Eye (tissue), 1 donor: ENCODE results near the gene SLC4A2.
A peak's percentile ranks its signal among the peaks of the same experiment; 100 is the strongest.

Source experiments
- DNase-seq: peaks from one replicate; pipeline ENCODE4 v3.0.0-alpha.2; 2015

The SLC4A2 gene

DNA sequence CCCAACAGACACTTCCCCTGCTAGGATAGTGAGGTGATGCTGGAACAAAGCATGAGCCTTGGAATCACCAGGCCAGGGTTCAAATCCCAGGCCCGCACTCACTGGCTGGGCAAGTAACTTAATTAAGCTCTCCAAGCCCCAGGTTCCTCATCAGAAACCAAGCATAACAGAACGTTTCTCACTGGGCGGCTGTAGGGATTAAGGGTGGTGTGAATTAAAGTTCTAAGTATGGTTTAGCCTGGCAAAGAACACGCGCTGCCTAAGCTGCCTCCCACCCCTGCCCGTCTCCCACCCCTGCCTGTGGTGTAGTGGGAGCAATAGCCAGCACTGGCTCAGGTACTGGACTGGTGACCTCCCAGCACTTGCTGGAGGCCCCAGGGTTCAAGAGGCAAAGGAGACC, 5.6 kb downstream of the SLC4A2 start:
- no peak for DNase-seq

DNA sequence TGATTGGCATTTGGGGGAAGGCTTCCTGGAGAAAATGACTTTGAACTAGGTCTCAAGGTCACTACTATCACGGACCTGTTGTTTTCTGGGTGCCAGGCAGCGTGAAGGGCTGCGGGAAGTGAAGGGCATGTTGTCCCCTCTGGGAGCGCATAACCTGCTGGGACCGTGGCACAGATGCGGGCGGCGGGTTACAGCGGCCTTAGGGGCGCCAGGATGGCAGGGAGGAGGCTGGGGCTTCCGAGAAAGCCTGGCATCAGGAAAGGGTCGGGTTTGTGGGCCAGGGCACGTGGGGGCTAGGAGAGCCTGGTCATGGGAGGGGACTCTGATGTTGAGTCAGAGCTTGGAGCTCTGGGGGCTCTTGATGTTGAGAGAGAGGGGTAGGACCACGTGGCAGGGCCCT, 6.1 kb downstream of the SLC4A2 start:
- no peak for DNase-seq

DNA sequence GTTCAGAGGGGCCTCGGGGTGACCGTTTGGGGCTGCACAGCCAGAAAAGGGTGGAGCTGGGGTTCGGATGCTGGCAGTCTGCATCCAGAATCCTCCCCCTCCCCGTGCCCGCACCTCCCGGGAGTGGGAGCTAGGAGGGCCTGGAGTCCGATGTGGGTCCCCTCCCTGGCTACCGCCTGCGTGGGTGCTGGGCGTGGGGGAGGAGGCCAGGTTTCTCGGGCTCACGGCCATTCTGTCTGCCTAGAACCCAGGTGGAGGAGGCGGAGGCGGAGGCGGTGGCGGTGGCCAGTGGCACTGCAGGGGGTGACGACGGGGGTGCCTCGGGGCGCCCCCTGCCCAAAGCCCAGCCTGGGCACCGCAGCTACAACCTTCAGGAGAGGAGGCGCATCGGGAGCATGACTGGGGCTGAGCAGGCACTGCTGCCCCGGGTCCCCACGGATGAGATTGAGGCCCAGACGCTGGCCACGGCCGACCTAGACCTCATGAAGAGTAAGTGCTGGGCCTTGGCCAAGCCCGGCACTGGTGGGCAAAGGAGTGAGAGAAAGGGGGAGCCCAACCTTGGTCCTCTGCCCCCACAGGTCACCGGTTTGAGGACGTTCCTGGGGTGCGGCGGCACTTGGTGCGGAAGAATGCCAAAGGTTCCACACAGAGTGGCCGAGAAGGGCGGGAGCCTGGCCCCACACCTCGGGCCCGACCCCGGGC, 7.0 kb downstream of the SLC4A2 start:
- DNase-seq: no peak

DNA sequence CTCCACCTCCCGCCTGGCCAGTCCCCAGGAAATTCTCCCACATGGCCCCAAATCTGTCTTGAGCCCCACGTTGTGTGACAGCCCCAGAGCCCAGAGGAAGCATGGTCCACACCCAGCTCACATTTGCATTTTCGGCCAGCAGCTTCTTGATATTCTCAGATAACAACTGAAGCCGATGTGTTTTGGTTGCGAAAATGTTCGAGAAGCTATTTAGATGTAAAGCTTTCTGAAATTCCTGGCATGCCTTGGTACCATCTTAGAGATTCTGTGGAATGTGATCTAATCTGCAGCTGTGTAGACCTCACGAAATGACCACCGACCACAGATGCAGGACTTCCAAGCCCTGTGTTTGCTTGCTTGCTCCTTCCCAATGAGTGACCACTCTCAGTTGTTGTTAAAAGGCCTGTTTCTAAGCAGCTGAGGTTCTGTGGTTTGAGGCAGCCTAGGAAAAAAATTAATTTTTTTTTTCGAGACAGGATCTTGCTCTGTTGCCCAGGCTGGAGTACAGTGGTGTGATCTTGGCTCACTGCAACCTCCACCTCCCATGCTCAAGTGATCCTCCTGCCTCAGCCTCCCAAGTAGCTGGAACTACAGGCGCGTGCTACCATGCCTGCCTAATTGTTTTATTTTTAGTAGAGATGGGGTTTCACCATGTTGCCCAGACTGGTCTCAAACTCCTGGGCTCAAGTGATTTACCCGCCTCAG, 8.8 kb downstream of the SLC4A2 start:
- DNase-seq: no peak

DNA sequence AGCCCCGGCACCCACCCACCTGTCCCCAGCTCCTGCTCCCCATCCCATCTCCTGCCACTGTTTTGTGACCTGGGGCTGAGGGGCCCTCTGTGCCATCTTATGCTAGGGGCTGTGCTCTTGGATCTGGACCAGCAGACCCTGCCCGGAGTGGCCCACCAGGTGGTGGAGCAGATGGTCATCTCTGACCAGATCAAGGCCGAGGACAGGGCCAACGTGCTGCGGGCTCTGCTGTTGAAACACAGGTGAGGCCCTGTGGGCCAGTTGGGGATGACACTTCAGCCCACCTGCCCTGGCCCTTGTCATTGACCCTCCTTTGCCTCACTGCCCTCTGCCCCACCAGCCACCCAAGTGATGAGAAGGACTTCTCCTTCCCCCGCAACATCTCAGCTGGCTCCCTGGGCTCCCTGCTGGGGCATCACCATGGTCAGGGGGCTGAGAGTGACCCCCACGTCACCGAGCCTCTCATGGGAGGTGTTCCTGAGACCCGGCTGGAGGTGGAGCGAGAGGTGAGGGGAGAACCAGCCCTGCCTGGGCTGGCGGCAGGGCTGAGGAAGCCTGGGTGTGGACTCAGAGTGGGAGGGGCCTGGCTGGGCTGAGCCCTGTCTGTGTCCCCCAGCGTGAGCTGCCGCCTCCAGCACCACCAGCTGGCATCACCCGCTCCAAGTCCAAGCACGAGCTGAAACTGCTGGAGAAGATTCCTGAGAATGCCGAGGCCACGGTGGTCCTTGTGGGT, 10.6 kb downstream of the SLC4A2 start:
- no peak for DNase-seq

DNA sequence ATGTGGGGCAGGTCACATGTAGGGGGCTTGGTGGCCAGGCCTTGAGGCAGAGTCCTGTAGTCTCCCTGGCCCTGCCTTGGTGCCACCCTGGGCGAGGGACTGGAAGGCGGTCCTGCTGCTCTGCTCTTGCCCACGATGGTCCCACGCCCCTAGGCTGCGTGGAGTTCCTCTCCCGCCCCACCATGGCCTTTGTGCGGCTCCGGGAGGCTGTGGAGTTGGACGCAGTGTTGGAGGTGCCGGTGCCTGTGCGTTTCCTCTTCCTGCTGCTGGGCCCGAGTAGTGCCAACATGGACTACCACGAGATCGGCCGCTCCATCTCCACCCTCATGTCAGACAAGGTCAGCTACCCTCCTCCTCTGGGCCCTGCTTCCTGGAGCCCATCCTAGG, 11.2 kb downstream of the SLC4A2 start:
- no peak for DNase-seq

DNA sequence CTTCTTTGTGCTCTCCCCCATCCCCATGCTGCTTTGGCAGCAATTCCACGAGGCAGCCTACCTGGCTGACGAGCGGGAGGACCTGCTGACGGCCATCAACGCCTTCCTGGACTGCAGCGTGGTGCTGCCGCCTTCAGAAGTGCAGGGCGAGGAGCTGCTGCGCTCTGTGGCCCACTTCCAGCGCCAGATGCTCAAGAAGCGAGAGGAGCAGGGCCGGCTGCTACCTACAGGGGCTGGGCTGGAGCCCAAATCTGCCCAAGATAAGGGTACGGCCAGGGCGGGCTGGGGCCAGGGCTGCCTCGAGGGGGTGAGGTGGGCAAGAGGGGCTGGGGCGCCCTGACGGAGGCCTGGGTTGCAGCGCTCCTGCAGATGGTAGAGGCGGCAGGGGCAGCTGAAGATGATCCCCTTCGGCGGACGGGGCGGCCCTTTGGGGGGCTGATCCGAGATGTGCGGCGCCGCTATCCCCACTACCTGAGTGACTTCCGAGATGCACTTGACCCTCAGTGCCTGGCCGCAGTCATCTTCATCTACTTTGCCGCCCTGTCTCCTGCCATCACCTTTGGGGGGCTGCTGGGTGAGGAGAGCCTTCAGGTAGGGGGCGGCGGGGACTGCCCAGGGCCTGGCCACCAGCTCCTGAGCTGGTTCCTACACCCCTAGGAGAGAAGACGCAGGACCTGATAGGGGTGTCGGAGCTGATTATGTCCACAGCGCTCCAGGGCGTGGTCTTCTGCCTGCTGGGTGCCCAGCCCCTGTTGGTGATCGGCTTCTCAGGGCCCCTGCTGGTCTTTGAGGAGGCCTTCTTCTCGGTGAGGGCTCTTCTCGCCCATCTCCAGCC, 11.9 kb downstream of the SLC4A2 start:
- DNase-seq: no peak

DNA sequence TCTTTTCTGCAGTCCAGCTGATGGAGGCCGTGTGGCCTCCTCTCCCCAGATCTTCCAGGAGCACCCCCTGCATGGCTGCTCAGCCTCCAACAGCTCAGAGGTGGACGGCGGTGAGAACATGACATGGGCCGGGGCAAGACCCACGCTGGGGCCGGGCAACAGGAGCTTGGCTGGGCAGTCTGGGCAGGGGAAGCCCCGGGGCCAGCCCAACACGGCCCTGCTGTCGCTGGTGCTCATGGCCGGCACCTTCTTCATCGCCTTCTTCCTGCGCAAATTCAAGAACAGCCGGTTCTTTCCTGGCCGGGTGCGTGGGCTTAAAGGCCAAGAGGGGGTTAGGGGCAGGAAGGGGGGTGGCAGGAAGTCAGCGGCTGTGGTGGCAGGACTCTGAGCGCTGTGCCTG, 14.6 kb downstream of the SLC4A2 start:
- no peak for DNase-seq

DNA sequence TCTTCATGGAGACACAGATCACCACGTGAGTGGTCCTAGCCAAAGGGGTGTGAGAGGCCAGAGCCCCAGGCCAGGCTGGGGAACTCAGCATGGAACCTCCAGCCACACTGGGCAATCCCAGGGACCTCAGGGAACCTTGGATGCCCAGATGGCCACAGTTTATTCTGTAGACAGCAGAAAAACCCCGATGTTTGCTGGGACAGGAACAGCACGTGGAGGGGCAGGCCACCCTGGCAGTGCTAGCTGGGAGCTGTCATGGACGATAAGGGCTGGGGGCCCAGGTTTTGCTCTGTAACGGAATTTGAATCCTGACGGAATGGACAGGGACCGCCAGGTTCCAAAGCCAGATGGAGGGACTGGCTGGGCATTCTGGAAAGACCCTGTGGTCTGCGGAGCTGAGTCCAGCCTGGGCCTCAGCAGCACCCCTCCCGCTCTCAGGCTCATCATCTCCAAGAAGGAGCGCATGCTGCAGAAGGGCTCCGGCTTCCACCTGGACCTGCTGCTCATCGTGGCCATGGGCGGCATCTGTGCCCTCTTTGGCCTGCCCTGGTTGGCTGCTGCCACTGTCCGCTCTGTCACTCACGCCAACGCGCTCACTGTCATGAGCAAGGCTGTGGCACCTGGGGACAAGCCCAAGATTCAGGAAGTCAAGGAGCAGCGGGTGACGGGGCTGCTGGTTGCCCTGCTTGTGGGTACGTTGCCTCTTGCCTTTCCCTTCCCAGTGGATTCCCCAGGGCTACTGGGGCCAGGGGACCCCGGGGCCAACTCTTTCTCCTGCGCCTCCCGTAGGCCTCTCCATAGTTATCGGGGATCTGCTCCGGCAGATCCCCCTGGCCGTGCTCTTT, 15.7 kb downstream of the SLC4A2 start:
- no peak for DNase-seq

DNA sequence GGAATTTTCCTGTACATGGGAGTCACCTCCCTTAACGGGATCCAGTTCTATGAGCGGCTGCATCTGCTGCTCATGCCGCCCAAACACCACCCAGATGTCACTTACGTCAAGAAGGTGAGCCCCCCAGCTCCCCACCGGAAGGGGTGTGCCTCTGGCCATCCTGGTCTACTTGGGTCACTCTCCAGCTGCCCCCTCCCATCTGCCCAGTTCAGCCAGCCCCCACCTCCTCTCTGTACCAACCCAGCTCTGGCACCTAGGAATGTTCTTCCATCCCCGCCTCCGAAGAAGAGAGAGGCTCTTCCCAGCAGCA, 16.2 kb downstream of the SLC4A2 start:
- no peak for DNase-seq

DNA sequence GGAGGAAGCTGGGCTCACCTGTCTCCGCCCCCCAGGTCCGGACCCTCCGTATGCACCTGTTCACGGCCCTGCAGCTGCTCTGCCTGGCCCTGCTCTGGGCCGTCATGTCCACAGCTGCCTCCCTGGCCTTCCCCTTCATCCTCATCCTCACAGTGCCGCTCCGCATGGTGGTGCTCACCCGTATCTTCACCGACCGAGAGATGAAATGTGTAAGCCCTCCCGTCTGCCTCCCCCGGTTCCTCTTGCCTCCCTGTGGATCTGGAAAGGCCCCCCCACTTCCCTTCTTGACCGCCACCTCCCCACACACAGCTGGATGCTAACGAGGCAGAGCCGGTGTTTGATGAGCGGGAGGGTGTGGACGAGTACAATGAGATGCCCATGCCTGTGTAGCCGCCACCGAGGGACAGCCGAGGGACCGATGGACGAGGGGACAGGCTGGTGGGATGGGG, 16.6 kb downstream of the SLC4A2 start:
- no peak for DNase-seq

DNA sequence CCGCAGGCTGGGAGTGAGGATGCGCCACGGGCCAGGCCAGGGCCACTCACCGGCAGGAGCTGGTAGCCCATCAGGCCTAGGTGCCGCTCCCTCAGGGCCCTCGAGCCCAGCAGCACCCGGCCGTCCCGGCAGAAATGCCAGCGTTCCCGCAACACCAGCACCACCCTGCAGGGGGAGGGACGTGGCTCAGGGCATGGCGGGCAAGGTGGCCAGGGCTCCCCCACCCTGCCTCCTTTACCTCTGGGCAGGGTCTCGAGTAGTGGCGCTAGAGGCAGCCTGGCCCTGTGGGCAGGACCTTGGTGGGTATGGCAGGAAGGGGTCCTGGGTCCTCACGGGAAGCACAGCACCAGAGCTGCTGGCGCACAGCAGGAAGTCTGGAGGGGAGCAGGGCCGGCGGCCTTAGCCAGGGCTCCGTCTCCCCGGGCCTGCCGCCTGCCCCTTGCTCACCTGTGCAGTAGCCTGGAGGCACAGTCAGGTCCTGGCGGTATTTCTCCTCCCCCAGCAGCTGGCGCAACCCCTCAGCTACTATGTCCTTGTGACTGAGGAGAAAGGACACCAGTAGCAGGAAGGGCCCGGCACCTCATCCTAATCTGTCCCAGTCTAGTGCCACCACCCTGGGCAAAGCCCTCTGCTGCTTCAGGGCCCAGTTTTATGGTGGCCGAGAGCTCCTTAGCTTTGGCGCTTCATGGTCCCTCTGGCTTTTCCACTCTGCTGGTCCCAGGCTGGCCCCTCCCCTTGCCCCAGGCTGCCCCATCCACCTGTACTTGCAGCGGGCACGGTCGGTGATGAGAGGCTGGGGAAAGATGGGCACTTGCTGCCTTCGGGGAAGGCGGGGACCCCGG, 17.7 kb downstream of the SLC4A2 start:
- DNase-seq: no peak

DNA sequence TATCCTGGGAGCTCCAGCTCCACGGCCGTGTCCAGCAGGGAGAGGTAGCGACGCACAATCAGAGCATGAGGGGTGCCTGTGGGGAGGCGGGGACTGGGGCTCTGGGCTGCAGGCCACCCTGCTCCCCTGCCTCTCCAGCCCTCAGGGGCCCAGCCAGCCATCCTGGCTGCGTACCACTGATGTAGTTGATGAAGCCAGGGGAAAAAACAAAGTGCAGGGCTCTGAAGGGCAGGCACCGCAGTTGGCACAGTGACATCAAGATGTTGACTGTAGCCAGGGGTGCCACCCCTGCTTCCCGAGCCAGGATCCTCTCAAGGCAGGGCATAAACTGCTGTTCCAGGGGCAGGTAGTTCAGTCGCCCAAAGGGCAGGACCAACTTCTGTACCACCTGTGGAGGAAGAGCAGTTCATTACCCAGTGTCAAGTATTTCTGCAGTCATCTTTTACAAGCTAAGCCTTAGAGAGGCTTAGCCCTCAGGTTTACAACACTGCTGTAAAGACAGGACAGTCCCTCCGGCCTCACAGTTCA, 18.4 kb downstream of the SLC4A2 start:
- no peak for DNase-seq

DNA sequence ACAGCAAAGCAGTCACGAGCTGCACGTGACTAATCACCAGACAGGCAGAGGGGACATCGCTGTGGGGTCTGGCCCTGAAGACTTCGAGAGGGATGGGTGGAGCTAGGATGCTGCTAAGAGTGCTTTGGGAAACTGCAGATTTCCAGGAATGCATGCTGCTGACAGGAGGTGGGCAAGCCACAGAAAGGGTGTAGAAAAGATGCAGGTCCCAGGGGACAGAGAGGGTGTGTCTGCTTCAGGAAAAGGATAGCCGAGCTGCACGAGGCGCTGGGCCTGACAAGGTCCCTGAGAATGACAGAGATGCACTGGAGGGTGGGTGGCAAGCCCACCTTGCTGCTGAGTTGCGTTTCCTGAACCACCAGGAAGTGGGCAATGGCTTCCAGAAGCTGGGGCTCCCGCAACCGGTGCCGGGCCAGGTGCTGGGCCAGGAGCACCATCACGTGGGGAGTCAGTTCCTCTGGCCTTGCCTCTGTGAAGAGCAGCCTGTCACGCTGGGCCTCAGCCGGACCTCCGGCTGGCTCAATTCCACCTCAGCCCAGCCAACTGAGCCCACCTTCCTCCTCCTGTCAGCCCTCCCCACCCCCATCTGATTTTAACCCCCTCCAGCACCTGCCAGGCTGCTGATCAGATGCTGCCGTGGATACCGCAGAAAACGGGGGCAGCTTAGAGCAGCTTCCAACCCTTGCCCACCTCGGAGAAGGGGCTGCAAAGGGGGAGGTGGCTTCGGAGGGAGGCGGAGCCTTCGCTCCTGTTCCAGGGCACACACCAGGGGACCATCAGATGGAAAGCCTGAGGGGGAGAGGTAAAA, 19.0 kb downstream of the SLC4A2 start:
- peak; percentile 38 for DNase-seq

DNA sequence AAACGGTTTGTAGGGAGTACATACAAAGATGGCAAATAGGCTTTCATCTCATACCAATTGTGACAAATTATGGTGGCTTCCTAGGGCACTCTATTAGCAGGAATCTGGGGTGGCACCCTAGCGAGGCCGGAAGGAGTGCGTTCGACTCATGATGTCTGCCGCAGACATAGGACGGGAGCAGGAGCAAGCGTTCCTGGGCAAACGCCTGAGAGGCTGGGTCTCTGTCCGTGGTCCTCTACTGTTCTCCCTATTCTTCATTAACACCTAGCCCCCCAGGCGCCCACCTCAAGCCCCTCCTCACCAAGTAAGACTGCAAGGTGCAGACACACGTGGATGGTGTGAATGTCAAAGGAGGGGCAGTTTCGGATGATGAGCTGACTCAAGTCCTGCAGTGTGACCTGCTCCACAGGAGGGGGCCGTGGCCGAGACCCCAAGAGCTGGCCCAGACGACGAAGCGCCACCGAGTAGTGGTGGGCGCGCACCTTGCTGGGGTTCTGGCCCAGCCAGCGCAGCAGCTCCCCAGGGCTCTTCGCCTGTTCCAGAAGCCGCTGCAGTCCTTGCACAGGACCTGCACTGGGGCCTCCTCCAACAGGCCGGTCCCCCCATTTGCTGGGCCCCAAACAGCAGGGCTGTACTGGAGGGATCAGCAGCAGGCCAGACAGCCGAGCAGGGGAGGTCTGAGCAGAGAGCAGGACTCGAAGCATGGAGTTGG, 20.0 kb downstream of the SLC4A2 start:
- DNase-seq: no peak

DNA sequence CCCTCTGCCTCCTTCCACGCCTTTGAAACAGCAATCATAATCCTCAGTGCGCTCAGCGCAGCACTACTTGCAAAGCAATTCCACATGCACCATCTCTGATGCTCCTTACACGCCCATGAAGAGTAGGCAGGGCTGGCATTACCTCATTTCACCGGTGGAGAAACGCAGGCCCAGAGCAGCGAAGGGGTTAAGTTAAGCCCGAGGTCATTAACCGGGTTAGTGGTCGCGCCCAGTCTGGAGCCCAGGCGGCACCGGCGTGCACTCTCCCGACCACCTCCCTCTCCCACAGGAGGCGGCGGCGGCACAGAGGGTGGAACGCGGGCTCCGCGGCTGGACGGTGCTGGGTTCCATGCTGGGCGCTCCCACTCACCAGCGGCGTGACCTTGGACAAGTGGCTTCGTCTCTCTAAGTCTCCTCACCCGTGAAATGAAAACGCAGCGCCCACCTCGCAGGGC, 20.7 kb downstream of the SLC4A2 start:
- peak; percentile 60 for DNase-seq

DNA sequence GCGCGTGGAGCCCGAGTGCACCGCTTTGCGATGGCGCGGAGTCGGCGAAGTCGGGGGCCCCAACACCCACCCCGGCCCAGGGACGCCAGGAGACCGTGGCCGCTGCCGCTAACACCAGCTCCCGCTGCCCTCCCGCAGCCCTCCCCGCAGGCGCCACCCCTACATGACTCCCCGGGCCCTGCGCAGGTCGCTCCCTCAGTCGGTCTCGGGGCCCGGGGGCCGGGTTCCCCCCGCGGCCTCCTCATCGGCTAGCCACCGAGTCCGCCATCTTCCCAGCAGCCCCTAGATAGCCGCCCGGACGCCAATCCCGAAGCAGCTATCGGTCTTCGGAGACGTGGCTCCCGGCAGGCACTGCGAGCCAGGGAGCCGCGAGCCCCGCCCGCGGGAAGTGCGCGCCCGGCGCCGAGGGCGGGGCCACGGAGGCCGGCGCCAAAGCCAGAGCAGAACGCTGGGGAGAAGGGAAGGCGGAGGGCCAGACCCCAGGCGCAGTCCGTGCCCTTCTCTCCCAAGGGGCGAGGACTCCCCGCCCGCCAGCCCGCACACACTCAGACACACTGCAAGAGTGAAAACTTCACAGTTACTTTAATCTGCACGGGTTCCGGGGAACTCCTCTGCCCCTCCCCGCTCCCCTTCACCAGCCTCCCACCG, 21.3 kb downstream of the SLC4A2 start, which contains the start of gene FASTK:
Gene FASTK (minus strand): TSS at position 288 of the 648 bp plus-strand sequence. CDS start 43 bp downstream, at position 245.
- DNase-seq: peak; percentile 95
